ENCODE results near the gene SLC1A3.

Gene SLC1A3

GRCh38 chr5:36661456-36662220 is 55.2 kb downstream of the SLC1A3 start:
- H3K9ac ChIP-seq (ENCODE audit: low read depth, low read length): no peak overlapping the region
- no peaks in the 10 kb centered on the region for H3K36me3 ChIP-seq (ENCODE audit: insufficient read depth, low read length)
- H3K27me3 ChIP-seq (ENCODE audit: control insufficient read depth, insufficient read depth, low read length): no peaks in the 10 kb centered on the region
- H3K4me1 ChIP-seq (ENCODE audit: control insufficient read depth, insufficient read depth, low read length): peaks cover 22% of the 10 kb centered on the region
- H3K9me3 ChIP-seq (replicated peaks; ENCODE audit: low read length): no peaks in the 10 kb centered on the region
- no peak overlapping the region for H3K4me3 ChIP-seq (ENCODE audit: low read length)
- H3K4me2 ChIP-seq (ENCODE audit: low read length): no peak overlapping the region

GRCh38 chr5:36662291-36662851 is 56.0 kb downstream of the SLC1A3 start:
- no peaks in the 10 kb centered on the region for H3K36me3 ChIP-seq (ENCODE audit: insufficient read depth, low read length)
- no peak overlapping the region for H3K4me2 ChIP-seq (ENCODE audit: low read length)
- H3K9me3 ChIP-seq (replicated peaks; ENCODE audit: low read length): no peaks in the 10 kb centered on the region
- H3K27me3 ChIP-seq (ENCODE audit: control insufficient read depth, insufficient read depth, low read length): no peaks in the 10 kb centered on the region
- H3K9ac ChIP-seq (ENCODE audit: low read depth, low read length): no peak overlapping the region
- H3K4me1 ChIP-seq (ENCODE audit: control insufficient read depth, insufficient read depth, low read length): peaks cover 14% of the 10 kb centered on the region
- H3K4me3 ChIP-seq (ENCODE audit: low read length): no peak overlapping the region

DNA sequence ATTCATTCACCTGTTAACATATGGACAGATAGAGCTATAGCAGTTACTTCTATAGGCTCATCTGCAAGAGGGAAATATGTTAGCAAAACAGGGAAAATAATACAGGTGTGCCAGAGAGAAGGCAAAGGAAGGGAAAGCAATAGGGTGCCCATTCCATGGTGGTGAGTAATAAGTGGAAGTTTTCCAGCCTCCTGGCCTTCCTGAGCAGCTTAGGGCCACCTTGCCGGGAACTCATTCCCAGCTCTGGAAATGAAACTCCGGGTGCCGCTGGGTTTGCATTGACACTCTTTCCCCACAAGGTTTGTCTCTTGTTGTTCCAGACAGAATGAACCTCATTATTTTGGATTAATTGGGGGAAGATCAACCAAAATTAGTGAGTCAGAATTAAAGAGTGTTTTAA is 58.4 kb downstream of the SLC1A3 start:
- Histone ChIP-seq H3K4me1 (ENCODE audit: control insufficient read depth, insufficient read depth, low read length) (no peaks in the 10 kb centered on the region), H3K9ac (ENCODE audit: low read depth, low read length) (no peak overlapping the region), H3K36me3 (ENCODE audit: insufficient read depth, low read length) (no peaks in the 10 kb centered on the region), H3K4me3 (ENCODE audit: low read length) (no peak overlapping the region), H3K27me3 (ENCODE audit: control insufficient read depth, insufficient read depth, low read length) (no peaks in the 10 kb centered on the region), H3K9me3 (replicated peaks; ENCODE audit: low read length) (no peaks in the 10 kb centered on the region), H3K4me2 (ENCODE audit: low read length) (no peak overlapping the region)

GRCh38 chr5:36665628-36666027 is 59.2 kb downstream of the SLC1A3 start:
- no peaks in the 10 kb centered on the region for H3K4me1 ChIP-seq (ENCODE audit: control insufficient read depth, insufficient read depth, low read length)
- no peaks in the 10 kb centered on the region for H3K36me3 ChIP-seq (ENCODE audit: insufficient read depth, low read length)

GRCh38 chr5:36666274-36666673 is 59.9 kb downstream of the SLC1A3 start:
- no peak overlapping the region for H3K9ac ChIP-seq (ENCODE audit: low read depth, low read length)
- H3K4me2 ChIP-seq (ENCODE audit: low read length): no peak overlapping the region
- no peaks in the 10 kb centered on the region for H3K27me3 ChIP-seq (ENCODE audit: control insufficient read depth, insufficient read depth, low read length)
- H3K36me3 ChIP-seq (ENCODE audit: insufficient read depth, low read length): no peaks in the 10 kb centered on the region
- no peaks in the 10 kb centered on the region for H3K9me3 ChIP-seq (replicated peaks; ENCODE audit: low read length)
- no peaks in the 10 kb centered on the region for H3K4me1 ChIP-seq (ENCODE audit: control insufficient read depth, insufficient read depth, low read length)
- H3K4me3 ChIP-seq (ENCODE audit: low read length): no peak overlapping the region

More at GRCh38 chr5:36665628-36666027, 59.2 kb downstream of the SLC1A3 start:
- no peak overlapping the region for H3K9ac ChIP-seq (ENCODE audit: low read depth, low read length)
- H3K27me3 ChIP-seq (ENCODE audit: control insufficient read depth, insufficient read depth, low read length): no peaks in the 10 kb centered on the region
- H3K9me3 ChIP-seq (replicated peaks; ENCODE audit: low read length): no peaks in the 10 kb centered on the region
- H3K4me3 ChIP-seq (ENCODE audit: low read length): no peak overlapping the region
- no peak overlapping the region for H3K4me2 ChIP-seq (ENCODE audit: low read length)

GRCh38 chr5:36666986-36667385 is 60.6 kb downstream of the SLC1A3 start:
- Histone ChIP-seq H3K9me3 (replicated peaks; ENCODE audit: low read length) (no peaks in the 10 kb centered on the region), H3K9ac (ENCODE audit: low read depth, low read length) (no peak overlapping the region), H3K36me3 (ENCODE audit: insufficient read depth, low read length) (no peaks in the 10 kb centered on the region), H3K4me1 (ENCODE audit: control insufficient read depth, insufficient read depth, low read length) (no peaks in the 10 kb centered on the region), H3K4me3 (ENCODE audit: low read length) (no peak overlapping the region), H3K4me2 (ENCODE audit: low read length) (no peak overlapping the region), H3K27me3 (ENCODE audit: control insufficient read depth, insufficient read depth, low read length) (no peaks in the 10 kb centered on the region)

DNA sequence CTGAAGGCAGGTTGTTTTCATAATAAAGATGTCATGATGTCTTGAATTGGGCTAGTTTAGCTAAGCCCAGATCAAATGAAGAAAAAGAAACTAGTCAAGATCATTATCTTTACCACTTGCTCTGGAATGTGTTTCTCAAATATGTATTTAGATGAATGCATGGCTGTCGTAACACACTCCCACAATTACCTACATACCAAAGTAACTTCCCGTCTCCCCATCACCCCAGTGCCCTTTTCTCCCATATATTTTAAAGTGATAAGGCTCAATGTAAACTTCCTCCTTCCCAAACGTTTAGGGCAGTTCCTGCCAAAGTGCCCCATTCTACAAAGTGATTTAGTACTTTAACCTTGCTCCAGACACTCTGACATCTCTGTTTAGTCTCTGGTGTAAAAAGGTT is 61.4 kb downstream of the SLC1A3 start:
- Histone ChIP-seq H3K4me2 (ENCODE audit: low read length) (no peak overlapping the region), H3K36me3 (ENCODE audit: insufficient read depth, low read length) (no peaks in the 10 kb centered on the region), H3K9ac (ENCODE audit: low read depth, low read length) (no peak overlapping the region), H3K9me3 (replicated peaks; ENCODE audit: low read length) (no peaks in the 10 kb centered on the region), H3K27me3 (ENCODE audit: control insufficient read depth, insufficient read depth, low read length) (no peaks in the 10 kb centered on the region), H3K4me1 (ENCODE audit: control insufficient read depth, insufficient read depth, low read length) (no peaks in the 10 kb centered on the region), H3K4me3 (ENCODE audit: low read length) (no peak overlapping the region)

- Histone ChIP-seq H3K9me3 (replicated peaks; ENCODE audit: low read length) (no peaks in the 10 kb centered on the region), H3K4me2 (ENCODE audit: low read length) (no peak overlapping the region), H3K9ac (ENCODE audit: low read depth, low read length) (no peak overlapping the region), H3K36me3 (ENCODE audit: insufficient read depth, low read length) (no peaks in the 10 kb centered on the region), H3K4me1 (ENCODE audit: control insufficient read depth, insufficient read depth, low read length) (no peaks in the 10 kb centered on the region), H3K4me3 (ENCODE audit: low read length) (no peak overlapping the region), H3K27me3 (ENCODE audit: control insufficient read depth, insufficient read depth, low read length) (no peaks in the 10 kb centered on the region)
Observed at GRCh38 chr5:36669015-36669651, 62.7 kb downstream of the SLC1A3 start.

- Histone ChIP-seq H3K9me3 (replicated peaks; ENCODE audit: low read length) (no peaks in the 10 kb centered on the region), H3K4me2 (ENCODE audit: low read length) (no peak overlapping the region), H3K4me1 (ENCODE audit: control insufficient read depth, insufficient read depth, low read length) (no peaks in the 10 kb centered on the region), H3K9ac (ENCODE audit: low read depth, low read length) (no peak overlapping the region), H3K27me3 (ENCODE audit: control insufficient read depth, insufficient read depth, low read length) (no peaks in the 10 kb centered on the region), H3K36me3 (ENCODE audit: insufficient read depth, low read length) (no peaks in the 10 kb centered on the region), H3K4me3 (ENCODE audit: low read length) (no peak overlapping the region)
Observed at GRCh38 chr5:36670548-36670947, 64.1 kb downstream of the SLC1A3 start.

GRCh38 chr5:36675282-36675681 is 68.9 kb downstream of the SLC1A3 start:
- no peaks in the 10 kb centered on the region for H3K4me1 ChIP-seq (ENCODE audit: control insufficient read depth, insufficient read depth, low read length)
- no peak overlapping the region for H3K9ac ChIP-seq (ENCODE audit: low read depth, low read length)
- no peaks in the 10 kb centered on the region for H3K9me3 ChIP-seq (replicated peaks; ENCODE audit: low read length)
- H3K27me3 ChIP-seq (ENCODE audit: control insufficient read depth, insufficient read depth, low read length): no peaks in the 10 kb centered on the region
- no peak overlapping the region for H3K4me2 ChIP-seq (ENCODE audit: low read length)
- no peak overlapping the region for H3K4me3 ChIP-seq (ENCODE audit: low read length)
- no peaks in the 10 kb centered on the region for H3K36me3 ChIP-seq (ENCODE audit: insufficient read depth, low read length)

GRCh38 chr5:36679221-36679989 is 73.0 kb downstream of the SLC1A3 start:
- Histone ChIP-seq H3K9ac (ENCODE audit: low read depth, low read length) (no peak overlapping the region), H3K36me3 (ENCODE audit: insufficient read depth, low read length) (no peaks in the 10 kb centered on the region), H3K27me3 (ENCODE audit: control insufficient read depth, insufficient read depth, low read length) (no peaks in the 10 kb centered on the region), H3K4me3 (ENCODE audit: low read length) (no peak overlapping the region), H3K9me3 (replicated peaks; ENCODE audit: low read length) (no peaks in the 10 kb centered on the region), H3K4me1 (ENCODE audit: control insufficient read depth, insufficient read depth, low read length) (peaks cover 12% of the 10 kb centered on the region), H3K4me2 (ENCODE audit: low read length) (no peak overlapping the region)
